ENCODE data around the gene FXYD2.
A peak's percentile ranks its signal among the peaks of the same experiment; 100 is the strongest.

The FXYD2 gene

DNA sequence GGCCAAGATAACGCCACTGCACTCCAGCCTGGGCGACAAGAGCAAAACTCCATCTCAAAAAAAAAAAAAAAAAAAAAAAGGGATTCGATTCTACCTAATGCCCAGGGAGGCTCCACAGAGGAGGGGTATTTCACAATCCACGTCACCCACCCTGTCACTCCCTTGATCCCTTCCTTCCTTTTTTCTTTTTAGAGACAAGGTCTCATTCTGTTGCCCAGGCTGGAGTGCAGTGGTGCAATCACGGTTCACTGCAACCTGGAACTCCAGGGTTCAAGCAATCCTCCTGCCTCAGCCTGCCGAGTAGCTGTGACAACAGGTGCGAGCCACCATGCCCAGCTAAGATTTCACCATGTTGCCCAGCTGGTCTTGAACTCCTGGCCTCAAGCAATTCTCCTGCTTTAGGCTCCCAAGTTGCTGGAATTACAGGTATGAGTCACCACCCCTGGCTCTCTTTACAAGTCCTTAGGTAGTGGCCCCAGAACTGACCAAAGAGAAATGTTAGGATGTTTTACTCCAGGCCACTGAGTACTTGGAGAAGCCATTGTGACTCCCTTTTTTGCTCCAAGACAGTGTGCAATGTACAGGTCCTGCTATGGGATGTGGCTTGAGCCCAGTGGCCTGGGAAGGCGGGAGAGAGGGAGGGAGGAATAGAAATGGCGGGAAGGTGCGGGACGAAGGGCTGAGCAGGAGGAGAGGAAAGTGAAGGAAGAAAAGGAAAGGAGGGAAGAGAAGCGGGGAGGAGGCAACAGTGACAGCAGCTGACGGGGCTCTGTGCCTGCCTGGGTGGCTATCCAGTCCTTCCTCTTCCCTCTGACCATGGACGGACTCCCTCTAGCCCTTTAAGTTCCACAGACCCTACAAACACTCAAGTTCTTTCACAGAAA, 11.8 kb upstream of the FXYD2 start:
- no peak for DNase-seq (ENCODE audit: low read depth in 3 of 3, low spot score in 1 of 3)

DNA sequence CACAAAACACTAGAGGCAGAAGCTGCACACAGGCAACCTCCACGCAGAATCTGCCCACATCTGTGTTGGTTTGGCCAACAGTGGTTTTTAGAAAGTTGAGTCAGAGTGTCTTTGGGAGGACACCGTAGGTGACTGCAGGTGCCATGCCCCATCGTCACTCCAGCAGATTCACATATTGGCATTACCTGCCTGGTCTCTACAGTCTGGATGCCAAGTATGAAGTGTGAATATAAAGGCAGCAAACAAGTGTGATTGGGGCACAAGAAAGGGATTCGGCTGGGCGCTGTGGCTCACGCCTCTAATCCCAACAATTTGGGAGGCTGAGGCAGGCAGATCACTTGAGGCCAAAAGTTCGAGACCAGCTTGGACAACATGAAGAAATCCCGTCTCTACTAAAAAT, 11.0 kb upstream of the FXYD2 start:
- DNase-seq (ENCODE audit: low read depth in 3 of 3, low spot score in 1 of 3) = no peak

DNA sequence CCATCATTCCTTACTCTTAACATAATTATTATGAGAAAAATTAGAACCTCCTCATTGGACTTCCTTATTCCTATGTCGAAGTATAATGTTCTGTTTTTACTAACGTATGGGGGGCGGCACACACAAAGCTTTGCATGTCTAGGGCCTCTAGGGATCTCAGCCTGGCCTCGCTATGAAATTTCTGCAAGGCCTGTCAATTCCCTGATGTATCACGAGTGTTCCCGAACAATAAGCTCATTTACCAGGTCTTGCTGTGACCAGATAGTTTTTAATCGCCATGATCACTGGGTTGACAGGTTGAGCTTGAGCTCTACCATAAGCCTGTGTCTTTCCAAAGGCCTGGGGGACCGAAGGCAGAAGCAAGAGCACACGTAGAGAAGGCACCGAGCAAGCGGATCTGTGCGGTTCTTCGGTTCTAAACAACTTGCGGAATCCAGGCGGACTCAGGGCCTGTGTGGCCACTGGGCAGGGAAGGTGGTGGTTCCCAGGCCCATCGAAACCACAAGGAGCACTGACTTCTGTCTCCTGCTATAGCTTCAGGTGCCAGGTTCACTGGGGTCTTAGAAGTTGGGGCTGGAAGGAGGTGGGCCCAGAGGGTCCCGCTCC, 10.4 kb upstream of the FXYD2 start:
- DNase-seq (ENCODE audit: low read depth in 3 of 3, low spot score in 1 of 3) = no peak

DNA sequence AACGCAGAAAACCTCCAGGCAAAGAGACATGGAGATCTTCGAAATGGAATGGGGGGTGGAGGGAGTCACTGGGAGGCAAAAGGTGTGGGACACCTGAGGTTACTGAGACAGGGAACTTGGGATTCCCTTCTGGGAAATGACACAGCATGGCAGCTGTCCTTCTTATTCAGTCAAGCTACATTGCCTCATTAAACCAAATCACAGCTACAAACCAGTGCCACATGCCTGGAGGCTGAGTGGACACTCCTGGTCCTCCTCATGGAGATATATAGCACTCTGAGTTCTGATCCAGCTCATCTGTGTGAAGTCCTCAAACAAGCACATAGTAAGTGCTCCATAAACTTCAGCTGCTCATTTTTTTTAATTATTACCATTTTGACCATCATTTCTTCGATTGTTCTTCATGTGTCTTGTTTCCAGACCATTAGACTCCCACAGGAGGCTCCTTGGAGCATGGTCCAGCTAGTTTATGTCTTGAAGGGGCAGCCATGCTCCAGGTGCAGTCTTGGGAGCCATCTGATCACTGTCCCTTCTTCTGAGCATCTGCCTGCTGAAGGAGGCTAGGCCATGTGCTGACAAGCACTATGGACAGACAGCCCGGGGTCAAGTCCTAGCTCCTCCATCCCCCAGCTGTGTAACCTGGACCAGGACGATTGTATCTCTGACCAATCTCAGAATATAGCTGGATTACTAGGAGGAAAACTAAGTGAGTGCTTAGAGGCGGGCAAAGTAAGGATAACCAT, 9.7 kb upstream of the FXYD2 start:
- no peak for DNase-seq (ENCODE audit: low read depth in 3 of 3, low spot score in 1 of 3)

DNA sequence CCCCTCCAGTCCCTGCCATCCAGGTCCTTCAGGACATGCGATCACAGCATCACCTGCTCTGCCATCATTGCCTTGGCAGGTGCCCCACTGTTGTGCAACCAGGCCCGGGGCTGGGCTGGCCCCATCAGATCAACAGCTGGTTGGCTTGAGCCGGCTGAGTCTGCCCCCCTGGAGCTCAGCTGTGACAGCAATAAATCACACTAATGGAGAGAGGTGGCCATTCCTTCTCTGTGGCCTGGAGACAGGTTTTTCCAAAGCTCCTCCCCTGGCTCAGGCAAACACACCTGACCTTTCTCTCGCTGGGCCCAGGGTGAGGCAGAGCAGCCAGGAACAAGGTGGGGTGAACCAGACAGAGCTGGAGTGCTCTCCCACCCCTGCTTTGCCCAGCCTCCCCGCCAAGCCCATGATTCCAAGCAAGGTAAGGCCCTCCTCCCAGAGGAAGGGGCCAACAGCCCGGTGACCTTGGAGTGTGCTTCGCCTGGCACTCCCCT, 8.9 kb upstream of the FXYD2 start:
- no peak for DNase-seq (ENCODE audit: low read depth in 3 of 3, low spot score in 1 of 3)

DNA sequence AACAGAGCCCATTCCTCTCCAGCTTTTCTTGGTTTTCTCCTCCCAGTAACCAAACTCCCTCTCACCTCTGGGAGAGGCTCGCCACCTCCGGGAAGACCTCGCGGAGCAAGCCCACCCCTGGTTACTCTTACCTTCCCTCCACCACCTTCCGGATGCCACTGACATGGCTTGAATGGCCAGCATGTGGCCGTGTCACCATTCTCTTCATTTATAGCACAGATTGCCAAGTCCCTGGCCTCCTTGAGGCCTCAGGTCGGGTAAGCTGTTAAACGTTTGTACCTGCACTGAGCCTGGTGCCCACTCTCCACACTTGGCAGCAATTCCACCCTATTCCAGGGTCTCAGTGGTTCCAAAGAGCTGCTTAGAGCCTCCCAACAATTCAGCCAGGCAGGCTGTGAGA, 8.0 kb upstream of the FXYD2 start:
- DNase-seq (ENCODE audit: low read depth in 3 of 3, low spot score in 1 of 3) = no peak

DNA sequence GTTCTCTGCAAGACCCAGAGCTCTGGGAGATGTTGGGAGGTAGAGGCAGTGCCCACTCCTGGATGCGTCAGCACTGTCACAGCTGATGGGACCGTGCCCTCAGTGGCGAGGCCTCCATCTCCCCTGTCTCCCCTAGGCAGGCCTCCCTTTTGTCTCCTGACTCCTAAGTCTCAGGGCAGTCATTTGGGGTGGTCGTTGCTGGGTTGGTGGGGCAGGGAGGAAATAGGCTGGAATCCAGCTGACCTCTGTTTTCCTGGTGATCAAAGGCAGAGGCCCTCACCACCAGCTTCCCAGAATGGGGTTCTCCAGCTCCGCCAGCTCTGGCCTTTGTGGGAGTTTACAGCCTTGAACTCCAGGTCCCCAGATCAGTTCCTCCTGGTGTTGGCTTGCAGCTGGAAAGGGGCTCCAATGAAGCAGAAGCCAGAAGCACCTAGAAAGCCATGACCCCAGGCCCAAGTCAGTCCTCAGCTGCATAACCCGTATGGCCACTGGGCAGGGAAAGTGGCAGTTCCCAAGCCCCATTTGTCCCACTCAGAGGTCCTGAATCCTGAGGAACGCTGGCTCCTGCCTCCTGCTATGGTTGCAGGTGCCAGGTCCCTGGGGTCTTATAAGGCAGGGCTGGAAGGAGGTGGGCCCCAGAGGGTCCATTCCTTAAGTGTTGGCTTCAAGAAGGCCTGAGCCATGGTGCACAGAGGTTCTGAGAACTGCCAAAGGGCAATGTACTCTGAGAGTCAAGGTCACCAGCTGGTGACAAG, 7.3 kb upstream of the FXYD2 start:
- DNase-seq (ENCODE audit: low read depth in 3 of 3, low spot score in 1 of 3) = no peak

DNA sequence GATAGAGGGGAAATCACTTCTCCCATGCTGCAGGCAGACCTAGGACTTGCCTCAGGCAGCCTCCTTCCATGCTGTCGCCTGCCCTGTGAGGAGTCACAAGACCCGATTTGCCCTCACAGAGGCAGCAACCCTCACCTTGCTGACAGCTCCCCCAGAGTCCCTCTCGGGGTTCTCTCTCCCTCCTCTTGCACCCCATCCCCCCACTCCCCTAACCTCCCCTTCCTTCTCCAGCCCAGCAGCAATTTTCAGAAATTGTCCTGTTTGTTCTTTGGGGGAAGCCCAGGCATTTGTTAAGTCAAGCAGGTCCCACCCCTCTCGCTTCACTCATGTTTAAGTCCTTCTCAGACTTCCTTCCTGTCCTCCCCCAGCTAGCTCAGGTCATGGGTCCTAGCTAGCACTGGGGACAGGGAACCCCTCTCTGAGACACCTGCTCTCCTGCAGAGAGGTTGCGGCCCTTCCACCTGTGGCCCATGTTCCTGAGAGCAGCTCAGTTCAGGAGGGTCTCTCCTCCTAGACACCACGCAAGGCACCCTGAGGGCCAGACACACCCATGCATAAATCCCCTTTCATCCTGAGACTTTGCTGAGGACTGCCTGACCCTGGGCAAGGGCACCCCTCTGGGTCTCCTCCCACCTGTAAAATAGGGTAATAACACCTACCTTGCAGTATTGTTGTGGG, 6.3 kb upstream of the FXYD2 start:
- no peak for DNase-seq (ENCODE audit: low read depth in 3 of 3, low spot score in 1 of 3)

DNA sequence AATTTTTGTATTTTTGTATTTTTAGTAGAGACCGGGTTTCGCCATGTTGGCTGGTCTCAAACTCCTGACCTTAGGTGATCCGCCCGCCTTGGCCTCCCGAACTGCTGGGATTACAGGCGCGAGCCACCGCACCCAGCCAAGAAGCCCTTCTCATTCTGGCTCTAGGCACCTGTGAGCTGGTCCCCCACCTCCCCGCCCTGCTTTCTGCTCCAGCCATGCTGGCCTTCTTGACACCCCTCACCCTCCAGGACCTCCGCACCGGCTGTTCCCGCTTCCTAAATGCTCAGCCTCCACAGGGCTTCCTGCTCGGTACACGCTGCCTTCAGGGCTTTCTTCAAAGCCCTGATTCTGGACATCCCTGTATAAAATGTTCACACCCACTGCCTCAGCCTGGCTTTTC, 5.5 kb upstream of the FXYD2 start:
- DNase-seq (ENCODE audit: low read depth in 3 of 3, low spot score in 1 of 3) = no peak

DNA sequence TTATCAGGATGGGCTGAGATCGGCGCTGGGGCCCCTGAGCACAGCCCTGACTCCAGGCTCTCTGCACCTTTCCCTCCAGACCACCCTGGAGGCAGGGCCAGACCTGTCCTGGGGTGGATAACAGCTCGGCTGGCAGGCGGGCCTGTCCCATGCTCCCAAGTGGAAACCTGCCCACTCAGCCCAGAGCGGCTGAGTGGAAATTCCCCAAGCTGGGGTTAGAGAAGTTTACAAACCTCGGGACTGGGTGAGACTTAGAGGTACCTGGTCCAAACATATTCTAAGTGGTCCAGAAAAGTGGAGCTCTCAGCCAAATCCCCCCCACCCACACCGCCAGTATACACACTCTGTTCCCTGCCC, 4.8 kb upstream of the FXYD2 start:
- DNase-seq (ENCODE audit: low read depth in 3 of 3, low spot score in 1 of 3) = no peak

DNA sequence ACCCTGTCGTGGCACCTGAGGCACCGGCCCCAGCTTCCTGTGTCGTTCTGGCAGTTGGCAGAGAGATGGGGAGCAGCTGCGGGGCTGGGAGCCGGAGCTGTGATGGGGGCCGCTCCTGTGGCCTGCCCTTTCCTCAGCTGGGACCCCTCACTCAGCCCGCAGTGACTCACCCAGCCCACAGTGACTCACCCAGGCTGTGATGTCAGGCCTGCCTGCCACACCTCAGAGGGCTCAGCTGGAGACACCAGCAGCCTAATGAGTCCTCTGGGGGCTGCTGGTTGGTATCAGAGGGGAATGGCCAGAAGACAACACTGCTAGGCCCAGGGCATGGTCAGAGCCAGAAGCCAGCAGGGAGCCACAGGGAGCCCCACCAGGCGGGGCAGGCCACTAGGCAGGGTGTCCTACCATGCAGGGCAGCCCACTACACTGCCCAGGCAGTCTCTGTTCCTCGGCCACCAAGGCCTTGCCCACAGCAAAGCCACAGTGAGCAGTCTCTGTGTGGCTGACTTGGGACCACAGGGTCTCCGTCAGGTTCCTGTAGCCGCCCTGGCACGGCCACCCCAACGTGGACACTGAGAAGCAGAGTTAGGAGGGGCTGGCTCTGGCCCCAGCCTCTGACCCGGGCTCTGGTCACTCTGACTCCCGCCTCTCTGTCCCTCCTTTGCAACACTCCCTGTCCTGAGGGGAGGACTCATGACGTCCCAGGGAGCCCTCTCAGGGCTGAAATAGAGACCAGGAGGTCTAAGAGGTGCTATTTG, 4.2 kb upstream of the FXYD2 start:
- peak; percentile 65 to 76 (median 71) for DNase-seq (ENCODE audit: low read depth in 3 of 3, low spot score in 1 of 3)

DNA sequence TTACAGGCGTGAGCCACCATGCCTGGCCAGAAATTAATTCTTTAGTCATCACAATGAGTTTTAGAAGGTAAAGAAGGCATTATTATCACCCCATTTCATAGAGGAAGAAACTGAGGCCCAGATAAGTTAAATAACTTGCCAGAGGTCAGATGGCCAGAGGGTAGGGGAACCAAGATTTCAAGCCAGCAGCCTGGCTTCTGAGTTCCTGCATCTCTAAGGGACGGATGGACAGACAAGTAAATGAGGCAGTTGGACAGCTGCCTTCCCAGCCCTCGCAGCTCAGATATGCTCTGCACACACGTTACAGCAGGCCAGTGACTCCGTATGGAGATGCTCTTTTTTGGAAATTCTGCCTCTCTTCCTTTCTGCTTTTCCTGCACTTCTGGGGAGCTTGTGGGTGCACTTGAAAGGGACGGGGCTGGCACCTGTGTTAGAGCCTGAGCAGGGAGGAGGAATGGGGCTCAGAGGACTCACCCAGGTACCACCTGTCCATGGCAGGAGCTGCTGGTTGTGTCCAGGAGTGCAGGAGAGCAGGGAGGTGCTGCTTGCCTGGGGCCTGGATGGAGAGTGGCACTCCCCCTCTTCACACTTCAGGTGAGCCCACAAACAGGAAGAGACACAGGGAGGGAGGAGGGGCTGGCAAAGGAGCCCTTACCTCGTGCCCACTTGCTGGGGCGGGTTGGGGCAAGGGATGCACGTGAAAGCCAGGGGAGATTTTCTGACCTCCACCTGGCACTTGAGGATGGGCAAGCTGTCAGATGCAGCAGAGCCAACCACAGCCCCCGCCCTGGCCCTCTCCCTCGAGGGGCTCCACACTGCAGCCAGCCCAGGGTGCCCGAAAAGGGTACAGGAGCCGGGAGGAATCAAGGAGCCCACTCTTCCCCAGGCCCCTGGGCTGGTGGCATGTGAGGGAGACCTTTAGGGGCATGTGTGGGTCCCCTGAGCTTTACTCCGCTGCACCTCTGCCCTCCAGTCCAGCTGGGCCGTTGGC, 3.3 kb upstream of the FXYD2 start:
- no peak for DNase-seq (ENCODE audit: low read depth in 3 of 3, low spot score in 1 of 3)

DNA sequence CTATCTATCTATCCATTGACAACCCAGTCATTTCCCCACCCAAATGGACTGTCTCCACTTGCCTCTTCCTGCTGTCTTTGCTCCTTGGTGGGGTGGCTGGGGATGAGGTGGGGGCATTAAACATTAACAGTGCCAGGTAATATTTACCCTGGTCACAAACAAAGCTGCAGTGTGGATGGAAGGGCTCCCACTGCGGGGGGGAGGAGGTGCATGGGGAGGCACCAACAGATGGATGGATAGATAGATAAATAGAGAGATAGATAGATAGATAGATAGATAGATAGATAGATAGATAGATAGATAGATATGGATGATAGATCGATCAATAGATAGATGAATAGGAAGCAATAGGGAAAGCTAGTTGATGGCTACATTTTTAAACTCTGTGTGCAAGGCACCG, 2.3 kb upstream of the FXYD2 start:
- DNase-seq (ENCODE audit: low read depth in 3 of 3, low spot score in 1 of 3) = no peak

DNA sequence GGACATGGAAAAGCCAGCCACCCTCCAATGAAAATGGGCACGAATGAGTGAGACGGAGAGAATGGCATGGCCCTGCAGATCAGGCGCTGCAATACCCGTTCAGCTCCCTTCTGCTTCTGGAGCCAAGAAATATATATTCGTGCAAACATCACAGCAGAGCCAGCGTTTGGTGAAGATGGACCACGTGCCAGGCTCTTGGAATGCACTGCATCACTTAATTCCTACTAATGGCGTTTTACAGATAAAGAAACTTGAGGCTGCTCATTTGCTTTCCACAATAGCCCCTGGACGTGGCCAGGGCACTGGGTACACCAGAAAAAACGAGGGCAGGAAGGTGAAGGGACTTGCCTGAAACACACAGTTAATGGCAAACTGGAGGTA, 1.6 kb upstream of the FXYD2 start:
- no peak for DNase-seq (ENCODE audit: low read depth in 3 of 3, low spot score in 1 of 3)

DNA sequence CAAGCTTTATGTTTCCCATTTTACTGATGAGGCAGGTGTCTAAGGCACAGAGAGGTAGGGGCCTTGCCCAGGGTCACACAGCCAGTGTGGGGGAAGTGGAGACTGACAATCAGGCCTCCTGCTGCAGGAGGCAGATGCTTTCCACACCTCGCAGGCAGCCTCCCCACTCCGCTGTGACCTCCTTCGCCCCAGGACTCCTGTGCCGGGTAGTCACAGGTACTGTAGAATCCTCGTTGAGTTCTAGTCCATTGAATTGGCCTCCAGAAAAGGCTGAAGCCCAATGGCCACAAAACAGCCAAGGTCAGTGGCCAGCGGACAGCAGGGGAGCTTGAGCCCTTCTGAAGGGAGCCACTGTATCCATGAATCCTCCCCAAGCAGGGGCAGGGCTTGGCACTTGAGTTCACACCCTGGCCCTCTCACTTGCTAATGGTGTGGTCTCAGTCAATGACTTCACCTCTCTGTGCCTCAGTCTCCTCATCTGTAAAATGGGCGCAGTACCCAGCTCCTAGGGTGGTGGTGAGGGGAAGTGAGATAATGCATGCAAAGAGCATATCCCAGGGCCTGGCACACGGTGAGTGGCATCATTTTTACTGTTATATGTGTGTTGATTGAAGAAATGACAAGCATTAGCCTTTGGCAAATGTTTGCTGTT, 1.1 kb upstream of the FXYD2 start:
- no peak for DNase-seq (ENCODE audit: low read depth in 3 of 3, low spot score in 1 of 3)

DNA sequence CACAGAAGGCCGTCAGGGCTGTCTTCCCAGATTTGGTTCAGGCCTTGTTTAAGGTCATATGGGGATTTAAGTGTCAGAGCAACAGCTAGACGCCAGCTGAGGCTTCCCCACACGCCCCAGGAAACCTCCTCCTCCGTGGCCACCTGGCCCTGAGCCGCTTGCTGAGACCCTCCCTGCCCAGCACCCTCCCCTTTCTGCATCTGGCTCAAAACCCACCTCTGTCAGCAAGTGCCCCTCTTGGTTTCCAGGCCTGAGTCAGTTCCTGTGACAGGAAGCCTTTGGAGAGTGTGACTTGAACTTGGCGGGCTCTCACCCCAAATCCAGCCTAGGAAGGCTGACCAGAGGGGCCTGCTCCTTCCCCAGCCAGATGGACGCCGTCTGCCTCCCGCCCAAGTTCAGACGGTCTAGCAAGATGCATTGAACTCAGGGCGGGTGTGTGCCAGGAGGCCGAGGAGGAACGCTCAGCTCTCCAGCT, 561 bp downstream of the FXYD2 start:
- DNase-seq (ENCODE audit: low read depth in 3 of 3, low spot score in 1 of 3) = no peak

DNA sequence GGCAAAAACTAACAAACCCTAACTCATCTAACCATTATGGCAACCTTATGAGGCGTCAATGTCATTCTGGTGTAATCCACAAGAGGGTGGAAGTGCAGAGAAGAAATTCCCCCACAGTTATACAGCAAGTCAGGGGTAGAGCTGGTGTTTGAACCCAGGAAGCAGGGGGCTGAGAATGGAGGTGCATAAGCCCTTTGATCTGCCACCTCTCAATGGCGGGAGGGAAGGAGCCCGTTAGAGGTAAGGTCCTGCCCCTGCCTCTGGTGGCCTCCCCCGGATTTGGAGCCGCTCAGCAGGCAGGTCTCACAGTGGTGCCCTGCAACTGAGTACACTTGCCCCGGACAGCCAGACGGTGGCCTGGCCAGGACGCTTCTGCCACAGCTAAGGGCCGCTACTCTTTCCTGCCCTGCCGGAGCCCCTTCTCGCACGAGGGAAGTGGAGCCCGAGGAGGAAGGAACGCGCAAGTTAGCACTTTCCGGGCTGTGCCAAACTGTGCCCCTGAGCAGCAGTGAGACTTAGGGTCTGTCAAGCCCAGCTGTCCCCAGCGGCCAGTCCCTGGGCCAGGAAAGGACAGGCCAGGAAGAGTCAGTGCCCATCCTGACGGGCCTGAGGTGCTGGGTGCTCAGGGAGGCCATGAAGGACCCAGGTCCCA, 1.1 kb downstream of the FXYD2 start:
- DNase-seq (ENCODE audit: low read depth in 3 of 3, low spot score in 1 of 3) = no peak

All from stimulated activated CD4-positive, alpha-beta T cell treated with anti-CD3 and anti-CD28 coated beads, TNF-alpha, amount 100 ng/mL, for 1 hour (primary cell).